Duodenal mucosa (tissue), 2 donors: ENCODE results near the gene PSPN.
"Not testable (repeated sequence)": the region's sequence is repeated elsewhere in the genome, so short reads cannot be mapped to it uniquely, and the experiment has no call there.

ENCODE experiments used
- H3K27ac ChIP-seq: one replicate; pipeline ENCODE4 v1.7.0; 2013; ENCODE audit warnings: low read depth, low read length
- H3K27me3 ChIP-seq, 2 donors: one replicate each; pipeline ENCODE4 v1.7.0; 2013; ENCODE audit warnings: low read length in 2 of 2, control low read depth in 1 of 2; ENCODE audit not compliant: insufficient read depth in 2 of 2, control insufficient read depth in 1 of 2
- H3K36me3 ChIP-seq, 2 donors: one replicate each; pipeline ENCODE4 v1.7.0; 2013; ENCODE audit warnings: low read length in 2 of 2, control low read depth in 1 of 2; ENCODE audit not compliant: insufficient read depth in 2 of 2, control insufficient read depth in 1 of 2
- H3K4me1 ChIP-seq, 2 donors: one replicate each; pipeline ENCODE4 v1.7.0; 2013; ENCODE audit warnings: low read length in 2 of 2, control low read depth in 1 of 2; ENCODE audit not compliant: insufficient read depth in 2 of 2, control insufficient read depth in 1 of 2
- H3K4me3 ChIP-seq, 2 donors: one replicate each; pipeline ENCODE4 v1.7.0; 2013; ENCODE audit warnings: low read length in 2 of 2, low read depth in 1 of 2
- H3K9ac ChIP-seq, 2 donors: one replicate each; pipeline ENCODE4 v1.7.0; 2013; ENCODE audit warnings: low read length in 2 of 2, low read depth in 1 of 2
- H3K9me3 ChIP-seq, 2 donors: one replicate each; pipeline ENCODE4 v1.7.0; 2013; ENCODE audit warnings: low read length in 2 of 2, control low read depth in 1 of 2; ENCODE audit not compliant: control insufficient read depth in 1 of 2

The PSPN gene

DNA sequence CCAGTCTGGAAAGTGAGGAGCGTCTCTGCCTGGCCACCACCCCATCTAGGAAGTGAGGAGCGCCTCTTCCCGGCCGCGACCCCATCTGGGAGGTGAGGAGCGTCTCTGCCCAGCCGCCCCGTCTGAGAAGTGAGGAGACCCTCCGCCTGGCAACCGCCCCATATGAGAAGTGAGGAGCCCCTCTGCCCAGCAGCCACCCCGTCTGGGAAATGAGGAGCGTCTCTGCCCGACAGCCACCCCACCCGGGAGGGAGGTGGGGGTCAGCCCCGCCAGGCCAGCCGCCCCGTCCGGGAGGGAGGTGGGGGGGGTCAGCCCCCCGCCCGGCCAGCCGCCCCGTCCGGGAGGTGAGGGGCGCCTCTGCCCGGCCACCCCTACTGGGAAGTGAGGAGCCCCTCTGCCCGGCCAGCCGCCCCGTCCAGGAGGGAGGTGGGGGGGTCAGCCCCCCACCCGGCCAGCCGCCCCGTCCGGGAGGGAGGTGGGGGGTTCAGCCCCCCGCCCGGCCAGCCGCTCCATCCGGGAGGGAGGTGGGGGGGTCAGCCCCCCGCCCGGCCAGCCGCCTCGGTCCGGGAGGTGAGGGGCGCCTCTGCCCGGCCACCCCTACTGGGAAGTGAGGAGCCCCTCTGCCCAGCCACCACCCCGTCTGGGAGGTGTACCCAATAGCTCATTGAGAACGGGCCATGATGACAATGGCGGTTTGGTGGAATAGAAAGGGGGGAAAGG is 20.3 kb downstream of the PSPN start:
- H3K9ac ChIP-seq, H3K9me3 ChIP-seq, H3K27ac ChIP-seq, H3K36me3 ChIP-seq, H3K4me3 ChIP-seq, H3K27me3 ChIP-seq, H3K4me1 ChIP-seq: not testable (repeated sequence)

DNA sequence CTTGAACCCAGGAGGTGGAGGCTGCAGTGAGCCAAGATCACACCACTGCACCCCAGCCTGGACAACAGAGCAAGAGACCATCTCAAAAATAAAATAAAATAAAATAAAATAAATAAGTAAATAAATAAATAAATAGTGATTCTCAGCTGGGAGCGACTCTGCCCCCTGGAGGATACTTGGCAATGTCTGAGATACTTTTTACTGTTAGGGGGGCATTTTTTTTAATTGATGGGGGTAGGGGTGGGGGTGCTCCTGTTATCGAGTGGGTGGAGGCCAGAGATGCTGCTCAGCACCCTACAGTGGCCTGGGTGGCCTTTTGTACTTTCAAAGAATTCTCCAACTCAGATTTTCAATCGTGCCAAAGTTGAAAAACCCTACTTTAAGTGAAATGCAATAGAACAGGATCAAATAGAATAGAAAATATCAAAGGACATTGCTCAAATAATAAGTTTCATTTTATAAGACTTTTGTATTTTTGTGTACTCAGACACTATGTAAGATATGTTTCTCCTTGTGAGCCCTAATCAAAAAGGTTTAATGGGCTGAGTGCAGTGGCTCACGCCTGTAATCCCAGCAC is 21.5 kb downstream of the PSPN start:
- no peak overlapping the region for H3K9ac ChIP-seq
- H3K27ac ChIP-seq, result no peak overlapping the region
- no peak overlapping the region for H3K4me3 ChIP-seq
- no peaks in the 10 kb centered on the region for H3K4me1 ChIP-seq
- H3K9me3 ChIP-seq, result no peaks in the 10 kb centered on the region
- H3K36me3 ChIP-seq, result no peaks in the 10 kb centered on the region
- no peaks in the 10 kb centered on the region for H3K27me3 ChIP-seq

DNA sequence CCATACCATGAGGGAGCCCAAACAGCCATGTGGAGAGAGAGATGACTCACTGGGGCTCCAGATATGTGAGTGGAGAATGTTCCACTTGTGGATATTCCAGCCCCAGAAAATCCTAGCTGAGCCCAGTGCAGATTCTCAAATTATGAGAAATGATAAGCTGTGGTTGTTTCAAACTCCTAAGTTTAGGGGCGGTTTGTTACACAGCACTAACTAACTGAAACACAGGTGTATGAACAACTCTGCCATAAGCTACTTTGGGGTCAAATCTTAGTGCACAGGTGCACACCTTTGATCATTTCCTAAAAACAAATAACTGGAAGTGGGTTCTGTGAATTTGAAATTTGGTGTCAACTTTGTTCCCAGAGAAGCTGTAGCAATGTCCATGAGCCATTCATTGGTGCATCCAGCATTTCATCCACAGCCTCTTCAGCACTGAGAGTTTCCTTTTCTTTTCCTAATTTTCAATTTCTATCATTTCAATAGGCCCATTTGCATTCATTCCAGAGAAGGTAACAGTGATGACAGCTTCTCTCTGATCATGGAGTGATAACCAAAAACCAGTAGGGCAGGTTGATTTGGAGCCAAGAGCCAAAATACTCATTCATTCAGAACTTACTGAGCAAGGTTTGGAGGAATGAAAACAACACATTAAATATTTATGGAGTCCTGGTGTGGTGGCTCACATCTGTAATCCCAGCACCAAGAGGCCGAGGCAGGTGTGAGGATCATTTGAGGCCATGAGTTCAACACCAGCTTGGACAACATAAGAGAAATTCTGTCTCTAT is 23.2 kb downstream of the PSPN start:
- H3K27ac ChIP-seq, result no peak overlapping the region
- no peaks in the 10 kb centered on the region for H3K36me3 ChIP-seq
- no peak overlapping the region for H3K4me3 ChIP-seq
- H3K27me3 ChIP-seq, result no peaks in the 10 kb centered on the region
- no peaks in the 10 kb centered on the region for H3K9me3 ChIP-seq
- H3K4me1 ChIP-seq, result no peaks in the 10 kb centered on the region
- no peak overlapping the region for H3K9ac ChIP-seq

DNA sequence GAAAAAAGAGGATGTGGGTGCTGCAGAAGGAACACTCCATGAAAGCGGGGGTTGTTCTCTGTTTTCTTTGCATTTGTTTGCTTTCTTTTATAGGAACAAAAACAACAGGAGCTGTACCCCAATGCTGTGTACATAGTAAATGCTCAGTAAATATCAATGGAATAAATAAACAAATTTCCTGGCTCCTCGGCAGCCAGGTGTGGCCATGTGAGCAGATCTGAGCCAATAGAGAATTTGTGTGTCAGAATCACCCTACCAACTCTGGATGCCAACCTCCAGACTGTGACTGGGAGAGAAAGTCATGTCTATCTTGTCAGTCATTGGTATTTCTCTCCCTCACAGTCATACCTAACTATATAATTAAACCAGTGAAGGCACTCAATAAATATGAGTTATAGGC is 25.0 kb downstream of the PSPN start:
- no peaks in the 10 kb centered on the region for H3K4me1 ChIP-seq
- H3K36me3 ChIP-seq, result no peaks in the 10 kb centered on the region
- no peaks in the 10 kb centered on the region for H3K27me3 ChIP-seq
- no peak overlapping the region for H3K4me3 ChIP-seq
- H3K9me3 ChIP-seq, result no peaks in the 10 kb centered on the region
- H3K9ac ChIP-seq, result no peak overlapping the region
- H3K27ac ChIP-seq, result no peak overlapping the region

DNA sequence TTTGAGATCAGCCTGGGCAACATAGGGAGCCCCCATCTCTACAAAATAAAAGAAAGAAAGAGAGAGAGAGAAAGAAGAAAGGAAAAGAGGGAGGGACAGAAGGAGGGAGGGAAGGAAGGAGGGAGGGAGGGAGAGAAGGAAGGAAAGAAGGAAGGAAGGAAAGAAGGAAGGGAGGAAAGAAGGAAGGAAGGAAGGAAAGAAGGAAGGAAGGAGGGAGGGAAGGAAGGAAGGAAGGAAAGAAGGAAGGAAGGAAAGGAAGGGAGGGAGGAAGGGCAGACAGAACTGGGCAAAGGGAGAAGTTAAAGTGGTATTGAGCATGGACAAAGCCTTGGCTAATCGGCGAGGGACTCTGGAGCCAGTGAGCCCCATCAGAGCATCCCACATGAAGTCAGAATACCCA is 26.5 kb downstream of the PSPN start:
- not testable (repeated sequence) for H3K9ac ChIP-seq, H3K27me3 ChIP-seq, H3K4me1 ChIP-seq, H3K4me3 ChIP-seq, H3K36me3 ChIP-seq, H3K9me3 ChIP-seq, H3K27ac ChIP-seq

DNA sequence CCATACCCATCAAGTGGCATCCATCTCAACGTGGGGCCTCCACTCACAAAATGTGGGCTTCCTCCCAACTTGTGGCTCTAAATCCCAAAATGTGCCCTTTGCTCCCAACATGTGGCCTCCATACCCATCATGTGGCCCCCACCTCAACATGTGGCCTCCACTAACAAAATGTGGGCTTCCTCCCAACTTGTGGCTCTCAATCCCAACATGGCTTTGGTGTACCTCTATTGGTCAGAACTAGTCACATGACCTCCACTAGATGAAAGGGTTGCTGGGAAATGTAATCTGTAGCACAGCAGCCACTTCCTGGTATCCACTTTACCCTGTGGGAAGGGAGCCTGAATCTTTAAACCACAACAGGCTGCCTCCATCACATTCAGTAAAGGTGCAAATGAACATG is 32.3 kb downstream of the PSPN start:
- no peaks in the 10 kb centered on the region for H3K4me1 ChIP-seq
- no peaks in the 10 kb centered on the region for H3K9me3 ChIP-seq
- no peak overlapping the region for H3K9ac ChIP-seq
- no peaks in the 10 kb centered on the region for H3K27me3 ChIP-seq
- no peak overlapping the region for H3K27ac ChIP-seq
- no peak overlapping the region for H3K4me3 ChIP-seq
- no peaks in the 10 kb centered on the region for H3K36me3 ChIP-seq

DNA sequence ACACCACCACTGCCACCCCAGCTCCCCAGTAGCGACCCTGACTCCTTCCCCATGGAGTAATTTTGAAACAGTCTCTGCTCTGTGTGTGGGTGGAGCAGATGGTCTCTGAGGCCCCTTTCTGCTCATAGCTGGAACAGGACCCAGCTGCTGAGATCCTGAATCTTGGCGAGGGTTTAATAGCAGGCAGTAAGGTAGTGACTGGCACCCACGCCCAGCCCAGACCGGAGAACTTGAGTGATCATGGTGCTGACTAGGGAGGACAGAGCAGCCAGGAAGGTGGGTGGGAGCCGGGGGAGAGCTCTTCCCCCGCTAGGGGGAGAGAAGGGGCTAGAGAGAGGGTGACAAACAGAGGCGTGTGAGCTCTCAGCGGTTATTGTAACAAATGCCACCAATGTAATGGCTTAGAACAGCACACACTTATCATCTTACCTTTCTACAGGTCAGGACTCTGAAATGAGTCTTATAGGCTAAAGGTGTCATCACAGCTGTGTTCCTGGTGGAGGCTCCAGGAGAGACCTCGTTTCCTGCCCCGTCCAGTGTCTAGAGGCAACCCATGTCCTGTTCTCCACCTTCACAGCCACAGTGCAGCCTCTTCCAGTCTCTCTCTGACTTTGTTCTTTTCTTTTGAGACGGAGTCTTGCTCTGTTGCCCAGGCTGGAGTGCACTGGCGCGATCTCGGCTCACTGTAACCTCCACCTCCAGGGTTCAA is 35.1 kb downstream of the PSPN start:
- Histone ChIP-seq H3K27me3 (no peaks in the 10 kb centered on the region), H3K4me1 (no peaks in the 10 kb centered on the region), H3K9ac (no peak overlapping the region), H3K9me3 (no peaks in the 10 kb centered on the region), H3K4me3 (no peak overlapping the region), H3K36me3 (no peaks in the 10 kb centered on the region), H3K27ac (no peak overlapping the region)

DNA sequence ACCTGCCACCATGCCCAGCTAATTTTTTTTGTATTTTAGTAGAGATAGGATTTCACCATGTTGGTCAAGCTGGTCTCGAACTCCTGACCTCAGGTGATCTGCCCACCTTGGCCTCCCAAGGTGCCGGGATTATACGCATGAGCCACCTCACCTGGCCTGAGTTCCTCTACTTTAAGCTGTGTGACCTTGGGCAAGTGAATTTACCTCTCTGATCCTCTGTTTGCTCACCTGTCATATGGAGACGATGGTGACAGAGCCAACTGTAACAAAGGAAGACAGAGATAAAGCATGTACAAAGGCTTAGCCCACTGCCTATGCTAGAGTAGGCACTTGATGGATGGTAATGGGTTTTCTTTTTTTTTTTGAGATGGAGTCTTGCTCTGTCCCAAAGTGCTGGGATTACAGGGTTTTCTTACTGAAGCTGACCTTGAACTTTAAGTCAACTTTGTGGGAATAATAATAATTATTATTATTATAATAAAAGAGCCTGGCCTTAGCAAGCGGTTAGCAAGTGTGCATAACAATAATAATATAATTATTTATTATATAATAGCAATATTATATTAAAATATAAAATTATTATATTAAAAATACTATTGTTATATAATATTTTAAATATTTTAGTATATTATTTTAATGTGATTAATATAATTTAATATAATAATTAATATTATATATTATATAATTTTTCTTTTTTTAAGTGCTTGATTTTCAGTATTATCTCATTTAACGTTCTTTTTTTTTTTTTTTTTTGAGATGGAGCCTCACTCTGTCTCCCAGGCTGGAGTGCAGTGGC is 41.0 kb downstream of the PSPN start:
- H3K9me3 ChIP-seq, result no peaks in the 10 kb centered on the region

DNA sequence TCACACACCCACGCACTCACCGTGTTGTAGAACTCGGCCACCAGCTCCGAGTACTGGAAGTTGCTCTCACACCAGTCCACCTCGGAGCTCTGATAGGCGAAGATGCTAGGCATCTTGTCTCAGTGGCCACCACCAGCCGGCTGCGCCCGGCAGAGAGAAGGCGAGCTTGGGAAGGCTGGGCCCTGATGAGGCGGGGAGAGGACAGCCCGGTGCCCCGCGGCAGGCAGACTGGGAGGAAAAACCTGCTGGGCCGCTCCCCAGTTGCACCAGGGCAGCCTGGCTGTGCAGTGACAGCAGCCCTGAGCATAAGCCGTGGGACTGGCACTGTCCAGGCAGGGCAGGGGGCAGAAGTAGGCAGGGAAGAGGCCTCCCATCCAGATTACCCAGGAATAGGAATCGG is 42.3 kb downstream of the PSPN start, which contains the start of gene ACER1:
Gene ACER1 (minus strand): TSS at position 174 of the 400 bp plus-strand sequence. CDS start 61 bp downstream, at position 113.
- no peak within 1 kb of the TSS for H3K4me3 ChIP-seq
- no peaks in the 10 kb centered on the region for H3K27me3 ChIP-seq
- no peak within 1 kb of the TSS for H3K9ac ChIP-seq
- H3K9me3 ChIP-seq, result no peaks in the 10 kb centered on the region
- no peaks in the 10 kb centered on the region for H3K36me3 ChIP-seq
- H3K4me1 ChIP-seq, result no peaks in the 10 kb centered on the region
- H3K27ac ChIP-seq, result no peak within 1 kb of the TSS

More for the DNA sequence above, 41.0 kb downstream of the PSPN start:
- no peak overlapping the region for H3K4me3 ChIP-seq
- no peaks in the 10 kb centered on the region for H3K27me3 ChIP-seq
- no peak overlapping the region for H3K9ac ChIP-seq
- H3K36me3 ChIP-seq, result no peaks in the 10 kb centered on the region
- H3K27ac ChIP-seq, result no peak overlapping the region
- H3K4me1 ChIP-seq, result no peaks in the 10 kb centered on the region
